ENCODE data around the gene LRCOL1.

LRCOL1 gene

GRCh38 chr12:132618683-132619043 lies 8.3 kb upstream of the LRCOL1 start, which contains the start of gene P2RX2:
P2RX2 (plus strand) TSS chr12:132618776; CDS start chr12:132618817, 41 bp downstream.
- DNase-seq: no peak

GRCh38 chr12:132617822-132618682 lies 7.7 kb upstream of the LRCOL1 start:
- DNase-seq: no peak

- DNase-seq: no peak
Observed at GRCh38 chr12:132617135-132617701, 6.8 kb upstream of the LRCOL1 start.

- DNase-seq: no peak
Observed at GRCh38 chr12:132615579-132616038, 5.2 kb upstream of the LRCOL1 start.

- DNase-seq: peak; percentile 81
Observed at GRCh38 chr12:132614861-132615578, 4.6 kb upstream of the LRCOL1 start.

- no peak for DNase-seq
Observed at GRCh38 chr12:132614029-132614428, 3.6 kb upstream of the LRCOL1 start.

- DNase-seq: no peak
Observed at GRCh38 chr12:132611620-132612019, 1.2 kb upstream of the LRCOL1 start.

- DNase-seq: no peak
Observed at GRCh38 chr12:132610866-132611602, 652 bp upstream of the LRCOL1 start.

GRCh38 chr12:132608231-132609171 lies 1.9 kb downstream of the LRCOL1 start:
- DNase-seq: no peak

- DNase-seq: no peak
Observed at GRCh38 chr12:132606927-132607326, 3.5 kb downstream of the LRCOL1 start.

- DNase-seq: no peak
Observed at GRCh38 chr12:132606466-132606865, 3.9 kb downstream of the LRCOL1 start.

- no peak for DNase-seq
Observed at GRCh38 chr12:132605892-132606291, 4.5 kb downstream of the LRCOL1 start.

- DNase-seq: no peak
Observed at GRCh38 chr12:132604668-132605441, 5.5 kb downstream of the LRCOL1 start.

- DNase-seq: no peak
Observed at GRCh38 chr12:132604151-132604618, 6.2 kb downstream of the LRCOL1 start.

- DNase-seq: no peak
Observed at GRCh38 chr12:132603240-132604150, 6.9 kb downstream of the LRCOL1 start.

GRCh38 chr12:132602572-132603239 lies 7.7 kb downstream of the LRCOL1 start:
- DNase-seq: no peak

GRCh38 chr12:132601171-132601883 lies 9.1 kb downstream of the LRCOL1 start:
- no peak for DNase-seq
